ENCODE data around the gene TM7SF3.

DNA sequence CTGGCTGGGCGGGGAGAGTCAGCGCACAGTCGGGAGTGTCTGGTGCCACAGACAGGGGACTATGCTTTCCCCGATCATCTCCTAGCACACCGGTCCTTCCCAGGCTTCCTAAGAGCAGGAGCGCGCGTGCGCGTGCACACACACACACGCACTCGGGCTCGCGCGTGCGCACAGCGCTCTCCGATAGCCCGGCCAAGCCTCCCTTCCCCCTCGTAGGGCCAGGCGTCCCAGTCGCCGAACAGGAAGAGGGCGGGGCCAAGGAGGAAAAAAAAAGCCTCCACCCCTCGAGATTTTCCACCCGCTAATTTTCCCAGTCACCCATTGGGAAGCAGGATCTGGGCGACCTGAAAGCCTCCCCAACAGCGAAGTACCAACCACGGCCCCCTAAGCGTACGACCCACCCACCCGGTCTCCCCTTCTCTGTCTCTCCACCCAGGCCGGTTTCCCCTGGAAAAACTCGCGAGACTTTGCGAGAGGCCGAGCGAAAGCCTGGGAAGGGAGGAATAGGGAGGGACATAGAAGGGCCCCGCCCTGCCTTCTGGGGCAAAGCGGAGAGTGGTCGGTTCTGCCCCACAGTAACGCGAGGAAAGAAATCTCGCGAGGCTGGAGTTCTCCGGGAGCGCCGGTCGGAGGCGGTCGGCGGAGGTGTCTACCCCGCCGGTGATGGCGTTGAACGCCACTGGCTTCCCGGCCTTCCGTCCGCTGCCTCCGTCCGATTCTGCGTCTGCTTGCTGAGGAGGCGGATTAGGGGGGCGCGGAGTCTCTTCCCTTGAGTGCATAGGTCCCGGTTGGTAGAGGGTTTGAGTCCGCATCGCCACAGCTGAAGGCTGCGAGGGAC lies 76.1 kb downstream of the TM7SF3 start, which contains the start of the genes FGFR1OP2 and INTS13:
- TF ChIP-seq, protein P1, sequence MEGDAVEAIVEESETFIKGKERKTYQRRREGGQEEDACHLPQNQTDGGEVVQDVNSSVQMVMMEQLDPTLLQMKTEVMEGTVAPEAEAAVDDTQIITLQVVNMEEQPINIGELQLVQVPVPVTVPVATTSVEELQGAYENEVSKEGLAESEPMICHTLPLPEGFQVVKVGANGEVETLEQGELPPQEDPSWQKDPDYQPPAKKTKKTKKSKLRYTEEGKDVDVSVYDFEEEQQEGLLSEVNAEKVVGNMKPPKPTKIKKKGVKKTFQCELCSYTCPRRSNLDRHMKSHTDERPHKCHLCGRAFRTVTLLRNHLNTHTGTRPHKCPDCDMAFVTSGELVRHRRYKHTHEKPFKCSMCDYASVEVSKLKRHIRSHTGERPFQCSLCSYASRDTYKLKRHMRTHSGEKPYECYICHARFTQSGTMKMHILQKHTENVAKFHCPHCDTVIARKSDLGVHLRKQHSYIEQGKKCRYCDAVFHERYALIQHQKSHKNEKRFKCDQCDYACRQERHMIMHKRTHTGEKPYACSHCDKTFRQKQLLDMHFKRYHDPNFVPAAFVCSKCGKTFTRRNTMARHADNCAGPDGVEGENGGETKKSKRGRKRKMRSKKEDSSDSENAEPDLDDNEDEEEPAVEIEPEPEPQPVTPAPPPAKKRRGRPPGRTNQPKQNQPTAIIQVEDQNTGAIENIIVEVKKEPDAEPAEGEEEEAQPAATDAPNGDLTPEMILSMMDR (IDR thresholded peaks at IDR 0.05), result peak in 2 of 4 experiments; percentile 10 to 21
- peak; percentile 94 for TF ChIP-seq POLR2AphosphoS5 (IDR thresholded peaks at IDR 0.05)
- TF ChIP-seq POLR2A (IDR thresholded peaks at IDR 0.05), result peak; percentile 96 to 97
